SK-N-MC (cell line): ENCODE data around the gene SPA17.

Experiments
- DNase-seq: peaks from one replicate; pipeline ENCODE4 v3.0.0-alpha.2; 2011; ENCODE audit warnings: low read depth, low spot score
- H3K27ac ChIP-seq: fragments of 200-600 bp; sonication (generic); 2 replicates; pipeline ENCODE4 v1.5.1; 2016; ENCODE audit warnings: mixed run types
- H3K36me3 ChIP-seq: fragments of 200-600 bp; sonication (generic); 2 replicates; pipeline ENCODE4 v1.6.1; 2017; ENCODE audit warnings: antibody characterized with exemption, low read length, mixed read lengths; ENCODE audit not compliant: insufficient read depth
- H3K4me3 ChIP-seq: fragments of 200-600 bp; sonication (generic); 2 replicates; pipeline ENCODE4 v1.5.1; 2016
- H3K9ac ChIP-seq: fragments of 200-600 bp; sonication (generic); 2 replicates; pipeline ENCODE4 v1.8.0; 2017; ENCODE audit warnings: mixed run types, mixed read lengths; ENCODE audit not compliant: insufficient read length
- H3K9me3 ChIP-seq: fragments of 200-600 bp; sonication (generic); 2 replicates; pipeline ENCODE4 v1.6.1; 2017; ENCODE audit warnings: low read depth, mild to moderate bottlenecking, antibody characterized with exemption, low read length, moderate library complexity, mixed read lengths
- EZH2 ChIP-seq: fragments of 200-600 bp; sonication (generic); IDR thresholded peaks from one replicate; pipeline ENCODE4 v1.6.1; 2017; ENCODE audit warnings: antibody characterized with exemption
- FOXP2 ChIP-seq: optimal IDR thresholded peaks from 2 replicates; pipeline ENCODE3; 2011; ENCODE audit warnings: mild to moderate bottlenecking, moderate library complexity; ENCODE audit not compliant: insufficient read depth; ENCODE audit errors: extremely low read length, control extremely low read depth
- POLR2AphosphoS5 ChIP-seq: IDR thresholded peaks from 2 replicates; pipeline ENCODE4 v1.6.1; 2012; ENCODE audit warnings: mild to moderate bottlenecking, low read depth, low read length, borderline replicate concordance

SPA17 gene

GRCh38 chr11:124673333-124674167 lies at the start of gene SPA17, which contains the start of gene SIAE:
Gene SPA17 (plus strand): TSS chr11:124673904. CDS start chr11:124675265, 1,361 bp downstream.
Gene SIAE (minus strand): TSS chr11:124673739. CDS start chr11:124673708, 31 bp downstream.
- no peaks in the 10 kb centered on the region for H3K9me3 ChIP-seq
- H3K9ac ChIP-seq, result peak within 1 kb of the TSS; percentile 60
- no peaks in the 10 kb centered on the region for H3K36me3 ChIP-seq
- H3K27ac ChIP-seq, result no peak within 1 kb of the TSS
- TF ChIP-seq FOXP2 (no peak), POLR2AphosphoS5 (peak; percentile 71)
- DNase-seq, result peak; percentile 42
- H3K4me3 ChIP-seq, result peak within 1 kb of the TSS; percentile 75

DNA sequence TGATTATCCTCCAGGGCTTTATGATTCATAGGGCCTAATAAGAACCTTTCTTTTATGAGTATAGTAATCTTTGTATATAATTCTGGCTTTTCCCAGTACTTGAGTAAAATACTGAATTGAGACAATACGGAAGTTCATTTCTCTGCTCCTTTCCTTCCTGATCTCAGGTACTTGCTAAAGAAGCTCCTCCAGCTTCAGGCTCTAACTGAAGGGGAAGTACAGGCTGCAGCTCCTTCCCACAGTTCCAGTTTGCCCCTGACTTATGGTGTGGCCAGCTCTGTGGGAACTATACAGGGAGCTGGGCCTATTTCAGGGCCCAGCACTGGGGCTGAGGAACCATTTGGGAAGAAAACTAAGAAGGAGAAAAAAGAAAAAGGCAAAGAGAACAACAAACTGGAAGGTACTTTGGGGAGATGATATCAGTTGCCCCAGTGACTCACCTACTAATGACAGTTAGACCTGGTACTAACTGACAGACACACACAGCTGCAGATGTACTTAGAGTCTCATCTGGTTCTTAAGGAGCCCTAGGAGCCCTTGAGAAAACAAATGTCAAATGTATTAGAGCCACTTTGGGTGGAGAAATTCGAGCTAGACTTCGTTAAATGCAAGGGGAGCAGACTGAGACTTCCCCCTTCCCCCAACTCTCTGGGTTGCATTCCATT lies 48.1 kb upstream of the SPA17 start:
- TF ChIP-seq FOXP2 (no peak), EZH2 (no peak), POLR2AphosphoS5 (no peak)
- Histone ChIP-seq H3K9ac (no peak overlapping the region), H3K4me3 (no peak overlapping the region), H3K9me3 (no peaks in the 10 kb centered on the region), H3K36me3 (peaks cover 51% of the 10 kb centered on the region), H3K27ac (no peak overlapping the region)
- DNase-seq, result no peak

DNA sequence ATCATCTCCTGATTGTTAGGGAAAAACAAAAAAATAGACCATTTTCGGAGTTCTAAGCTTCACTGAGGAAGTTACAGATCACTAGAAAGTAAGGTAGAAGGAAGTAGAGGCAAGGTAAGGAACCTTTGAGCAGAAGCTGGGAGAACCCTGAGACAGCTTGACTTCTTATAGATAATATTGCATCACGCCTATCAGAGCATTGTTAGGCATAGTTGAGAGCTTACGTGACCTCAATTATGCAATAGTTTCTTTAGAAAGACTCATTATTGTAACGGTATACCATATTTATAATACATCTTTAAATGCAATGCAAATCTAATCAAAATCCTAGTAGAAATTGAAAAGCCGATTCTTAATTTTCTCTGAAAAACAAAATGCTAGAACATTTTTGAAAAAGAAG lies 46.2 kb upstream of the SPA17 start:
- Histone ChIP-seq H3K27ac (no peak overlapping the region), H3K4me3 (no peak overlapping the region), H3K9me3 (no peaks in the 10 kb centered on the region), H3K9ac (no peak overlapping the region), H3K36me3 (peaks cover 70% of the 10 kb centered on the region)
- TF ChIP-seq FOXP2 (no peak), POLR2AphosphoS5 (no peak), EZH2 (no peak)
- DNase-seq, result no peak

DNA sequence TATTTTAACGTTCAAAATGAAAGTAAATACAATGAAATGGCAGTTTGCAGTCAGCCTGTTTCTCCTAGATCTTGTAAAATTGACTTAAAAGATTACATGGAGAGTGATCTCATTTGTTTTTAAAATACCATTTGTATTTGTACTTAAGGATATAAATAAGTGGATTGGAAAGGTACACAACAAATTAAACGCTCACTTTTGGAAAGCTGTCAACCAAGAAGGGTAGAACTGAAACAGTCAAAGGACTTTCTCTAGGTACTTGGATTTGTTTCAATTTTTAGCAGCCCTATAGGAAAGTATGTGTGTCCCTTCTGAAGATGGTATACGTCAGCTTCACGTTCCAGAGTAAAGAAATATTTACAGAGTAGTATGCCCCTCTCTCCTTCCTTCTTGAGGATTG lies 43.7 kb upstream of the SPA17 start:
- Histone ChIP-seq H3K9ac (no peak overlapping the region), H3K27ac (no peak overlapping the region), H3K4me3 (no peak overlapping the region), H3K9me3 (no peaks in the 10 kb centered on the region), H3K36me3 (peaks cover 82% of the 10 kb centered on the region)
- DNase-seq, result no peak
- TF ChIP-seq POLR2AphosphoS5 (no peak), FOXP2 (no peak), EZH2 (no peak)

DNA sequence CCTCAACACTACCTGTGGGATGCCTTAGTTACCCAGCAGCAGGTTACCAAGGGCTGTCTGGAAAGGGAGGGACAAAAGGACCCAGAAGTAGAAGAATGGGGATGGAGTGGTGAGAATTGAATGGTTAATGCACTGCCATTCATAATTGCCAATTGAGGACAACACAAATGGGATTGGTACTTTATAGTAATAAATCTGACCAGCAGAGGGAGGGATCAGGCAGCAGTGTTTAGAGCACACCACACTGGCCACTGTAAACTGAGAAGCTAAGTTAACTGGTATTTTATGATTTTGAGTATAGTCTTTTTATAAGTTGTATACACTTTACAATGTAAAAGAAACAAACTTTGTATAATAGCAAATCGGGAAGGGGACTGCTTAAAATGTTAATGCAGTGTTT lies 40.3 kb upstream of the SPA17 start:
- Histone ChIP-seq H3K4me3 (no peak overlapping the region), H3K36me3 (peaks cover 52% of the 10 kb centered on the region), H3K27ac (no peak overlapping the region), H3K9me3 (no peaks in the 10 kb centered on the region), H3K9ac (no peak overlapping the region)
- no peak for DNase-seq
- TF ChIP-seq FOXP2 (no peak), EZH2 (no peak), POLR2AphosphoS5 (no peak)

DNA sequence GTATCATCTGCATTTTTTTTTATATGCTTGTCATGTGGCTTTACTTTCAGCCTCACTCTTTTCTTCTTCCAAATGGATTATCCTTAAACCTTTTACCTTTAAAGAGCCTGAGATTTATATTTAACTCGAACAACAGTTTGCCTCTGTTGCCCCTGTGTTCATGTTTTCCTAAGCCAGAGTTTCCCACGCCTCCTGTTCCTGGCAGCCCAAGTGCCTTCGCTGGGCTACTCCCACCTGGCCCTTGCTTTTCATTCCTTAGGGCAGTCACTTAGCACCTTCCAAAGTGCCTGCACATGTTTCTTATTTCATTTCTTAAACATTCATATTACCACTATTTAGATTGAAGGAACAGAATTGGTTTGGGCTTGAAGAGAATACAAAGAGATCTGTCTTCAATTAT lies 37.8 kb upstream of the SPA17 start:
- peaks cover 33% of the 10 kb centered on the region for H3K36me3 ChIP-seq
- no peak overlapping the region for H3K4me3 ChIP-seq
- TF ChIP-seq POLR2AphosphoS5 (no peak), EZH2 (no peak), FOXP2 (no peak)
- DNase-seq, result no peak
- H3K9me3 ChIP-seq, result no peaks in the 10 kb centered on the region
- no peak overlapping the region for H3K27ac ChIP-seq
- H3K9ac ChIP-seq, result no peak overlapping the region

- TF ChIP-seq FOXP2, result no peak
- TF ChIP-seq POLR2AphosphoS5, result no peak
- TF ChIP-seq EZH2, result no peak
- no peak overlapping the region for H3K27ac ChIP-seq
- H3K9me3 ChIP-seq, result no peaks in the 10 kb centered on the region
- DNase-seq, result no peak
- no peak overlapping the region for H3K9ac ChIP-seq
- H3K4me3 ChIP-seq, result no peak overlapping the region
- H3K36me3 ChIP-seq, result peaks cover 7% of the 10 kb centered on the region
Observed at GRCh38 chr11:124638500-124638899, 35.2 kb upstream of the SPA17 start.

DNA sequence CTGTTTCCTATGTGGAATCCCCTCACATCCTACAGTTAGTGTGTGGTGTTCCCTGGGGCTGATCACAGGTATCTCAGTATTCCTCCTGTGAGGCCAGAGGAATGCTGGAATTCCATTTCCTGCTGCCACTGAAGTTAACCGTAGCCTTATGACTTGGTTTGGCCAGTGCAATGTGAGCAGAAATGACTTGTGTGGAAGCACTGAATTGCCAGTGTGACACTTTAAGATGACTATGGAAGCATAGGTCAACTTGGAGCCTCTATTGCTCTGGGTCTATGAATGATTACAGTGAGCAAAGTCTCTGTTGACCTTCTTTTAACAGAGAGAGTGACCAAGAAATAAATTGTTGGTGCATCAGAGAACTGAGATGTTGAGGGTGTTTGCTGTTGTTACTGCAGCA lies 34.5 kb upstream of the SPA17 start:
- Histone ChIP-seq H3K36me3 (peaks cover 3% of the 10 kb centered on the region; the same call in 1 of the 2 replicates), H3K27ac (no peak overlapping the region), H3K9ac (no peak overlapping the region), H3K4me3 (no peak overlapping the region), H3K9me3 (no peaks in the 10 kb centered on the region)
- TF ChIP-seq FOXP2 (no peak), EZH2 (no peak), POLR2AphosphoS5 (no peak)
- DNase-seq, result no peak

DNA sequence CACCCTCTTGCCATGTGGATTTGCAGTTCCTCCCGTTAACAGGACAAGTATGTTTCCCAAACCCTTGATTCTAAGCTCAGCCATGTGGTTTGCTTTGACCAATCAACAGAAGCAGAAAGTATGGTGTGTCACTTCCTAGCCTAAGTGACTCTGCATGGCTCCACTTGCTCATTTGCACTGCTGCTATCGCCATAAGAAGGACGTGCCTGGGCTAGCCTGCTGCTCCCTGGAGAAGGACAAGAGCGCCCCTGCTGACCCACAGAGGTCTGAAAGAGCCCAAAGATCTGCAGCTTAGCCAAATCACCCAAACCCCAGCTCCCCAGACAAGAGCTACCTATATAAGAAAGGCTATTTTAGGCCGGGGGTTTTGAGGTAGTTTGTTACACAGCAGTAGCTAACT lies 33.0 kb upstream of the SPA17 start:
- Histone ChIP-seq H3K9ac (no peak overlapping the region), H3K36me3 (0 out of 2 replicates have a peak, but pooled peaks cover 3% of the 10 kb centered on the region), H3K4me3 (no peak overlapping the region), H3K27ac (no peak overlapping the region), H3K9me3 (no peaks in the 10 kb centered on the region)
- TF ChIP-seq POLR2AphosphoS5 (no peak), EZH2 (no peak), FOXP2 (no peak)
- no peak for DNase-seq
